Activated T-cell treated with anti-CD3 and anti-CD28 coated beads, Interleukin-2, amount 50 U/mL, for 48 hours (primary cell): ENCODE results near the gene GPR39.
"Not testable (repeated sequence)": the region's sequence is repeated elsewhere in the genome, so short reads cannot be mapped to it uniquely, and the experiment has no call there.

Experiments used
- DNase-seq, 2 experiments: peaks; one replicate each; pipeline ENCODE4 v3.0.0-alpha.2; 2020

GPR39 gene

GRCh38 chr2:132515010-132515409 is 98.4 kb downstream of the GPR39 start:
- DNase-seq = no peak

- no peak for DNase-seq
Observed at GRCh38 chr2:132517386-132517785, 100.8 kb downstream of the GPR39 start.

GRCh38 chr2:132518302-132518701 is 101.7 kb downstream of the GPR39 start:
- DNase-seq = no peak

- DNase-seq = no peak
Observed at GRCh38 chr2:132519566-132519965, 103.0 kb downstream of the GPR39 start.

- no peak for DNase-seq
Observed at GRCh38 chr2:132521341-132521740, 104.7 kb downstream of the GPR39 start.

GRCh38 chr2:132522901-132523300 is 106.3 kb downstream of the GPR39 start:
- DNase-seq = no peak

- not testable (repeated sequence) for DNase-seq
Observed at GRCh38 chr2:132537061-132537460, 120.5 kb downstream of the GPR39 start.

GRCh38 chr2:132538331-132538855 is 121.8 kb downstream of the GPR39 start:
- no peak for DNase-seq

GRCh38 chr2:132540166-132540565 is 123.6 kb downstream of the GPR39 start:
- no peak for DNase-seq

GRCh38 chr2:132542953-132543569 is 126.5 kb downstream of the GPR39 start:
- no peak for DNase-seq

GRCh38 chr2:132544006-132544630 is 127.5 kb downstream of the GPR39 start:
- DNase-seq = no peak

- DNase-seq = peak; percentile 70 to 74
Observed at GRCh38 chr2:132547090-132547687, 130.6 kb downstream of the GPR39 start.

- DNase-seq = no peak
Observed at GRCh38 chr2:132549935-132550670, 133.5 kb downstream of the GPR39 start.

GRCh38 chr2:132550946-132551345 is 134.3 kb downstream of the GPR39 start:
- DNase-seq = no peak

- DNase-seq = no peak
Observed at GRCh38 chr2:132557694-132558093, 141.1 kb downstream of the GPR39 start.

GRCh38 chr2:132559326-132559725 is 142.7 kb downstream of the GPR39 start:
- no peak for DNase-seq

GRCh38 chr2:132559921-132560320 is 143.3 kb downstream of the GPR39 start:
- no peak for DNase-seq

GRCh38 chr2:132560562-132560961 is 144.0 kb downstream of the GPR39 start:
- DNase-seq = no peak

- DNase-seq = no peak
Observed at GRCh38 chr2:132562245-132562644, 145.6 kb downstream of the GPR39 start.

- no peak for DNase-seq
Observed at GRCh38 chr2:132564065-132564464, 147.5 kb downstream of the GPR39 start.

GRCh38 chr2:132566379-132566778 is 149.8 kb downstream of the GPR39 start:
- no peak for DNase-seq

GRCh38 chr2:132567682-132568081 is 151.1 kb downstream of the GPR39 start:
- DNase-seq = no peak

- DNase-seq = no peak
Observed at GRCh38 chr2:132568656-132569055, 152.1 kb downstream of the GPR39 start.
